22Rv1 (cell line): ENCODE measurements around the gene MTMR2.

ENCODE experiments used
- H3K27ac ChIP-seq: fragments of 450-650 bp; 2 replicates; pipeline ENCODE4 v1.5.1; 2017
- CTCF ChIP-seq: fragments of 450-650 bp; IDR thresholded peaks from 2 replicates; pipeline ENCODE4 v1.5.1; 2017; ENCODE audit warnings: mild to moderate bottlenecking
- ZFX ChIP-seq: fragments of 450-650 bp; IDR thresholded peaks from 2 replicates; pipeline ENCODE4 v1.6.1; 2017; ENCODE audit warnings: antibody characterized with exemption, borderline replicate concordance

MTMR2 gene

DNA sequence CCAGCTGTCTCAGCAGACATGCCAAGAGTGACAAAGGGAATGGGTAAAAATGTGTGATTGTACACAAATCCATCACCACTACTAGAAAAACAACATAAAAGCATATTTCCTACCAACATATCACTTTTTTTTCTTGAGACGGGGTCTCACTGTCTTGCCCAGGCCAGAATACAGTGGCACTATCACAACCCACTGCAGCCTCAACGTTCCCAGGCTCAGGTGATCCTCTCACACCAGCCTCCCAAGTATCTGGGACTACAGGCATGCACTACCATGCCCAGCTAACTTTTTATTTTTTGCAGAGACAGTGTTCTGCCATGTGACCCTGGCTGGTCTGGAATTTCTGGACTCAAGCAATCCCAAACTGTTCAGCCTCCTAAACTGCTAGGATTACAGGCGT, 5.2 kb downstream of the MTMR2 start:
- TF ChIP-seq CTCF (no peak), ZFX (no peak)
- no peak overlapping the region for H3K27ac ChIP-seq

GRCh38 chr11:95918056-95918455, 5.9 kb downstream of the MTMR2 start:
- no peak overlapping the region for H3K27ac ChIP-seq
- TF ChIP-seq ZFX (no peak), CTCF (no peak)

- TF ChIP-seq ZFX = no peak
- no peak for TF ChIP-seq CTCF
- H3K27ac ChIP-seq = no peak overlapping the region
Measured at GRCh38 chr11:95917193-95918036, 6.5 kb downstream of the MTMR2 start.

DNA sequence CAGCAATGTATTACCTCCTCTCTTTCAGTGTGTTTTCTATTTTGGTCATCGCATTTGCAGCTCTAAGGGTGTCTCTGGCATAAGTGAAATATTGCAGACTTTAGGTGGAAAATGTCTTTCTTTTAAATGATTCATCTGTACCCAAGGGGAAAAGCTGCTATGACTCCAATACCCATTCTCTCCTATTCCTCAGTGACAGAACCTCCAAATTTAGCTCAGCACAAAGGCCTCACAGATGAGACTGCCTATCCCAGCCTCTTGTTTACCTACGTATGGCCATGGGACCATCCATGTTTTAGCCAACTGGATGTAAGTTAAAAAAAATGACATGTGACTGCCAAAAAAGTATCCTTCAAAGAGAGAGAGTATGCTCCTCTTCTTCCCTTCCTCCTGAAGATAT, 7.9 kb downstream of the MTMR2 start:
- no peak overlapping the region for H3K27ac ChIP-seq
- TF ChIP-seq CTCF (no peak), ZFX (no peak)

GRCh38 chr11:95915051-95915450, 8.9 kb downstream of the MTMR2 start:
- no peak overlapping the region for H3K27ac ChIP-seq
- TF ChIP-seq CTCF (no peak), ZFX (no peak)

DNA sequence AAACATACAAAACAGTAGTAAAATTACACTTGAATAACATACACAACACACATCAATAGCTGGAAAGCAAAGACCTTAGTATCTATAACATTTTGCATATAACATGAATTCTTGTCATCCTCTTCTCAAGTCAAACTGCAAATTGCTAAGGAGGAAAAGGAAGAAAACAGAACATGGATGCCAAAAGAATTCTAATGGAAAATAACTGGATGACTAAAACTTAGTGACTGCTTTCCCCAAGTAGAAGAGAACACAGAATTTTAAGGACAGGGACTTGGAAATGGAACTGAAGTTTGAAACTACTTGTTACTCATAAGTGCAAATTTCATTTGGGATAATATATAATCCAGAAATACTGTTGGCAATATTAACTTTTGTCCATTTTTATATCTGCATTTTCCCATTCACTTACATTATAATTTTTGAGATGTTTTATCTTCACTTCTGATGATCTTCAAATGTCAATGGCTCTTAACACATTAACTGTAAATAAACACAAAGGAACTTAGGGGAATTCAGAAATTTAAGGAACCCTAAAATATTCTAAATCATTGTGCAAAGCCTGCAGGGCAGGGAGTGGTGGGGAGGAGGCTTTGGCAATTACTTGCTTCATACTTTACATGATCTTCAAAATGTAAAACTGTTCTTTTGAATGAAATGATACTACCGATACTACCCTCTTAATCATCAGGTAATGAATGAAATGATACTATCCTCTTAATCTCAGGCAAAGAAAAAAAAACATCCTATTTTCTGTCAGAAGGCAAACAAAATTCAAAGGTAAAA, 9.9 kb downstream of the MTMR2 start:
- TF ChIP-seq CTCF (no peak), ZFX (no peak)
- H3K27ac ChIP-seq = no peak overlapping the region
